NB4 (cell line): Measurements from ENCODE around the gene CHAMP1.

ENCODE experiments used
- CTCF ChIP-seq: IDR thresholded peaks from one replicate; pipeline ENCODE4 v1.5.1; 2012; ENCODE audit warnings: low read depth, low read length
- MAX ChIP-seq: IDR thresholded peaks from 2 replicates; pipeline ENCODE4 v1.6.1; 2011; ENCODE audit warnings: low read depth, low read length
- MYC ChIP-seq: IDR thresholded peaks from 2 replicates; pipeline ENCODE4 v1.6.1; 2011; ENCODE audit warnings: low read depth, low read length
- POLR2A ChIP-seq: IDR thresholded peaks from 2 replicates; pipeline ENCODE4 v1.6.1; 2011; ENCODE audit warnings: mild to moderate bottlenecking; ENCODE audit not compliant: insufficient read length; ENCODE audit errors: extremely low read depth

- TF ChIP-seq POLR2A (no peak), CTCF (no peak), MAX (no peak), MYC (no peak)
These were observed 10.0 kb downstream of the CHAMP1 start for GRCh38 chr13:114324334-114324733.
